HEK293T (cell line): Measurements from ENCODE around the gene TESK2.
"Not testable (repeated sequence)": the region's sequence is repeated elsewhere in the genome, so short reads cannot be mapped to it uniquely, and the experiment has no call there.

ENCODE experiments used
- CTCF ChIA-PET: fragments of 350-600 bp; formaldehyde crosslinking; extraction: SDS; loops from one replicate; lab custom pipeline; 2021; ENCODE audit warnings: antibody characterized with exemption, inconsistent platforms; lab: Yijun Ruan, JAX
- POLR2A ChIA-PET: fragments of 350-600 bp; formaldehyde crosslinking; extraction: SDS; loops from one replicate; lab custom pipeline; 2020; ENCODE audit warnings: antibody characterized with exemption, inconsistent platforms; lab: Yijun Ruan, JAX
- DNase-seq: peaks from one replicate; pipeline ENCODE4 v3.0.0; 2012; ENCODE audit warnings: mixed read lengths; ENCODE audit errors: extremely low spot score
- ARNT ChIP-seq: fragments of 450-650 bp; IDR thresholded peaks from 2 replicates; pipeline ENCODE4 v1.6.1; 2017; ENCODE audit warnings: mild to moderate bottlenecking
- BHLHE40 ChIP-seq: fragments of 450-650 bp; IDR thresholded peaks from 2 replicates; pipeline ENCODE4 v1.6.1; 2016; ENCODE audit warnings: mild to moderate bottlenecking, moderate library complexity, borderline replicate concordance
- CTBP1 ChIP-seq: fragments of 450-650 bp; IDR thresholded peaks from 2 replicates; pipeline ENCODE4 v1.6.1; 2016; ENCODE audit warnings: borderline replicate concordance
- ELF4 ChIP-seq: fragments of 450-650 bp; IDR thresholded peaks from 2 replicates; pipeline ENCODE4 v1.6.1; 2017; ENCODE audit warnings: antibody characterized with exemption
- FOXA1 ChIP-seq: fragments of 450-650 bp; IDR thresholded peaks from 2 replicates; pipeline ENCODE4 v1.6.1; 2016; ENCODE audit warnings: mild to moderate bottlenecking
- FOXK2 ChIP-seq: fragments of 450-650 bp; IDR thresholded peaks from 2 replicates; pipeline ENCODE4 v1.6.1; 2016; ENCODE audit warnings: mild to moderate bottlenecking
- FOXM1 ChIP-seq: fragments of 450-650 bp; IDR thresholded peaks from 2 replicates; pipeline ENCODE4 v1.6.1; 2017; ENCODE audit warnings: mild to moderate bottlenecking, borderline replicate concordance
- HDGF ChIP-seq: fragments of 450-650 bp; IDR thresholded peaks from 2 replicates; pipeline ENCODE4 v1.6.1; 2017; ENCODE audit warnings: antibody characterized with exemption, borderline replicate concordance
- L3MBTL2 ChIP-seq: fragments of 450-650 bp; conservative IDR thresholded peaks from 2 replicates; pipeline ENCODE4 v1.6.1; 2016; ENCODE audit warnings: mild to moderate bottlenecking
- LEF1 ChIP-seq: fragments of 450-650 bp; IDR thresholded peaks from 2 replicates; pipeline ENCODE4 v1.6.1; 2017; ENCODE audit warnings: mild to moderate bottlenecking, borderline replicate concordance
- NFRKB ChIP-seq: fragments of 450-650 bp; IDR thresholded peaks from 2 replicates; pipeline ENCODE4 v1.6.1; 2016; ENCODE audit warnings: mild to moderate bottlenecking, moderate library complexity
- SP1 ChIP-seq: fragments of 450-650 bp; IDR thresholded peaks from 2 replicates; pipeline ENCODE4 v1.6.1; 2017
- SUZ12 ChIP-seq: fragments of 450-650 bp; IDR thresholded peaks from 2 replicates; pipeline ENCODE4 v1.6.1; 2016; ENCODE audit warnings: mild to moderate bottlenecking
- TARDBP ChIP-seq: fragments of 450-650 bp; IDR thresholded peaks from 2 replicates; pipeline ENCODE4 v1.6.1; 2016
- ZNF384 ChIP-seq: fragments of 450-650 bp; IDR thresholded peaks from 2 replicates; pipeline ENCODE4 v1.6.1; 2016
- TF ChIP-seq, protein P1 (sequence below): fragments of 450-650 bp; IDR thresholded peaks from 2 replicates; pipeline ENCODE4 v1.6.1; 2016

The TESK2 gene

DNA sequence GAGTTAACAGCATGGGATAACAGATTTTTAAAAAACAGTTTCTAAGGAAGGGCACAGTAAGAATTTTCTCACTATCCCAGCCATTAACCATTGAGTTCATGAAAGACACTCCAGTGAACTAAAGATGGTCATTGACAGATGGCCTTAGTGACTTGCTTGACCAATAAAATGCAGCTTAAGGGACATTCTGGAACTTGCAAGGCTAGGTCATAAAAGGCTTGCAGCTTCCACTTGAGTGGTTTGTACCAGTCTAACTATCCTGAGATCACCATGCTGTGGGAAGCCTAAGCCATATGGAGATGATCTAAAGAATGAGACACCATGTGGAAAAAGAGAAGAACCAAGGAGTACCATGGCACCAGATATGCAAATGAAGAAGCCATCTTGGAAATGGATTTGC is 112.8 kb downstream of the TESK2 start:
- POLR2A ChIA-PET: interaction anchor here (1.2 kb wide), 1 partner anchor 144 kb away, joined by 4 read pairs; the partner anchor contains the start of gene PRDX1
- DNase-seq: no peak
- TF ChIP-seq FOXK2 (no peak), LEF1 (no peak), SP1 (no peak), ELF4 (no peak), L3MBTL2 (no peak), SUZ12 (no peak), ZNF384 (no peak), ARNT (no peak), TARDBP (no peak), CTBP1 (no peak), FOXA1 (no peak), NFRKB (no peak), HDGF (no peak), BHLHE40 (no peak), FOXM1 (no peak)
- TF ChIP-seq, protein P1, sequence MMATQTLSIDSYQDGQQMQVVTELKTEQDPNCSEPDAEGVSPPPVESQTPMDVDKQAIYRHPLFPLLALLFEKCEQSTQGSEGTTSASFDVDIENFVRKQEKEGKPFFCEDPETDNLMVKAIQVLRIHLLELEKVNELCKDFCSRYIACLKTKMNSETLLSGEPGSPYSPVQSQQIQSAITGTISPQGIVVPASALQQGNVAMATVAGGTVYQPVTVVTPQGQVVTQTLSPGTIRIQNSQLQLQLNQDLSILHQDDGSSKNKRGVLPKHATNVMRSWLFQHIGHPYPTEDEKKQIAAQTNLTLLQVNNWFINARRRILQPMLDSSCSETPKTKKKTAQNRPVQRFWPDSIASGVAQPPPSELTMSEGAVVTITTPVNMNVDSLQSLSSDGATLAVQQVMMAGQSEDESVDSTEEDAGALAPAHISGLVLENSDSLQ: no peak
- CTCF ChIA-PET: no interaction called here

DNA sequence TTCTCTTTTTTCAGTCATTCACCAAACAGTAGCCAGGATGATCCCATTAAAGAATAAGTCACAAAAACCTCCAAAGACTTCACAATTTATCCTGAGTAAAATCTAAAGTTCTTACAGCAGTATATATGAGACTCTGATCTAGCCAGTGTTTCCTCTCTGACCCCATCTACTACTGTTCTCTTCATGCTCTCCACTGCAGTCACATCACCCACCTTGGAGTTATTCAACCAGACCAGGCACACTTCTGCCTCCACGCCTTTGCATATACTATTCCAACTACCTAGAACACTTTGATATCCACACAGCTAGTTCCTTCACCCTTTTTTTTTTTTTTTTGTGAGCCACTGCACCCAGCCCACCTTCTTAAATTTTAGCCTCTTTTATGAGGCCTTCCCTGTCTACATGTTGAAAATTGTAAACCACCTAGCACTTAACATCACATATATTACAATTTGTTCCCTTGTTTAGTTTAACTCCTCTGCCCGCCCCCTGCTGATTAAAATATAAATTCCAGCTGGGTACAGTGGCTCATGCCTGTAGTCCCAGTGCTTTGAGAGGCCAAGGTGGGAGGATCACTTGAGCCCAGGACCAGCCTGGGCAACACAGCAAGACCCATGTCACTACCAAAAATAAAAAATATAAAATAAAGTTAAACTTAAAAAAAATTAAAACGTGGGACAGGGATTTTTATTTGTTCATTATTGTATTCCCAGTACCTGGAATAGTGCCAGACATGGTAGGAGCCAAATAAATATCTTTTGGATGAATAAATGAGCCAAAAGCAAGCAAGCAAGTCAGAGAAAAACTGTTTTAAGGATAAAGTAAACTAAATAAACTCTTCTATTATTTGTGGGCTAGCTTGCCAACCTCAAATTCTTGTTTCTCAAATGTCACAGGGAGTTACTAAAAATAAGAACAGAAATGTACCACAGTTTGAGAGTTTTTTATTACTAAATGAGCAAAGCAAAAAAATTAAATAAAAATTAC is 115.6 kb downstream of the TESK2 start:
- POLR2A ChIA-PET: no interaction called here
- no peak for DNase-seq
- CTCF ChIA-PET: interaction anchor here (0.6 to 1.0 kb wide), 3 partner anchors 10 to 117 kb away, joined by 3 to 7 read pairs (median 3); no protein-coding TSS in a partner anchor
- no peak for TF ChIP-seq TARDBP
- no peak for TF ChIP-seq ZNF384
- TF ChIP-seq NFRKB: no peak
- TF ChIP-seq SP1: no peak
- TF ChIP-seq BHLHE40: no peak
- TF ChIP-seq, protein P1: no peak
- no peak for TF ChIP-seq LEF1
- TF ChIP-seq CTBP1: no peak
- no peak for TF ChIP-seq ARNT
- TF ChIP-seq FOXK2: no peak
- no peak for TF ChIP-seq L3MBTL2
- no peak for TF ChIP-seq SUZ12
- TF ChIP-seq ELF4: no peak
- TF ChIP-seq FOXA1: no peak

DNA sequence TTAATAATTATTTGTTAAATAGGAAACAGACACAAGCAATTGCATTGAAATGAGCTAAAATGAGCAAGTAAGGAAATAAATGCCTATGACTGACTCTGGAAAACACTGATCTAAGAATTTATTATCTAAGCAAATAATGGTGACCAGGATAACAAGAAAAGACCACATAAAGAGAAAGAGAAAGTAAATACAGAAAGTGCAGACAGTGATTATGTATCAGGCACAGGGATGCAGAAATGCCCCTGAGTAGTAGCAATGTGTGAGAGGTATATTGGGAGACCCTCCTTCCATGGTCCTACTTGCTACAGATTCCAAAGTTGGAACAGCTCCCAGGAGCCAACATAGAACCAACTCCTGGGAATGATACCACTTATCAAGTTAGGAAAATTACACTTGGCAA is 117.4 kb downstream of the TESK2 start:
- ChIA-PET CTCF (no interaction called here), POLR2A (interaction anchor here (0.7 kb wide), 1 partner anchor 34 kb away, joined by 5 read pairs; the partner anchor contains the start of genes MUTYH and TOE1)
- TF ChIP-seq ELF4 (no peak), SP1 (no peak), FOXM1 (no peak), NFRKB (no peak), ARNT (no peak)
- TF ChIP-seq, protein P1: no peak
- no peak for DNase-seq

DNA sequence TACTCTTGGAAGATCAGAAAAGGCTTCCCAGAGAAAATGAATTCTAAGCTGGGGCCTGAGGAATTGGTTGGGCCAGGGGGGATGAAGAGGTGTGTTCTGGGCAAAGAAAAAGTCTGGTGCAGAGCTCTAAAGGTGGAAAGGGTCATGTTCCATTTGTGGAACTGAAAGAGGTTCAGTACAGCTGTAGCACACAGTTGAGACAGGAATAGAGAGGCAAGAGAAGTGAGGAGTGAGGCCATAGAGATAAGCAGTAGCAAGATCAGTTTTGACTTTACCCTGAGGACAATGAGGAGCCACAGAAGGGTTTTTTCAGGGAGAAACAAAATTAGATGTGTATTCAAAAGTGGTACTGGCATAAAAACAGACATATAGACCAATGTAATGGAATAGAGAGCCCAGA is 120.4 kb downstream of the TESK2 start:
- ChIA-PET POLR2A (no interaction called here), CTCF (interaction anchor here (1.0 kb wide), 1 partner anchor 10 kb away, joined by 4 read pairs; no protein-coding TSS in a partner anchor)
- DNase-seq: no peak
- no peak for TF ChIP-seq BHLHE40

DNA sequence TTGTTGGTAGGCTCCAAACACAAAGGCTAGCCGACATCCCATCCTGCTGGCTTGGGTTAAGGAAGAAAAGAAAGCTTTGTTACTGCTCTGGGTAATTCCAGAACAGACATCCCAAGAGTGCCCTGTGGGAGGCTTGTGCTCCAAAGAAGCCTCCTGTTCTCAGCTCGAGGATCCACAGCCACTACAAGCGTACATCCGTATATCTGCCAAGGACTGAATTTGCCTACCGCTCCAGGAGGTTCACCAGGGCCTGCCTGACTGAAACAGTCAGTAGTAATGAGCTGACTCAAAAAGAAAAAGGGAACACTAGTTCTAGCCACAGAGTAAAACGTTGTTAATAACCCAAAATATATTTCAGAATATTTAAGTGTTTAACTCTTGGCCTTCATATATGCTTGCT is 125.9 kb downstream of the TESK2 start:
- TF ChIP-seq ZNF384 (no peak), BHLHE40 (no peak), NFRKB (no peak), TARDBP (no peak), L3MBTL2 (no peak), ARNT (no peak), LEF1 (no peak), SUZ12 (no peak), CTBP1 (no peak), ELF4 (no peak), FOXA1 (no peak), FOXM1 (no peak), FOXK2 (no peak), HDGF (no peak), SP1 (no peak)
- TF ChIP-seq, protein P1: no peak
- DNase-seq: no peak
- POLR2A ChIA-PET: interaction anchor here (2.2 kb wide), 1 partner anchor 25 kb away, joined by 7 read pairs; the partner anchor contains the start of genes MUTYH and TOE1
- CTCF ChIA-PET: interaction anchor here (0.5 to 1.3 kb wide), 4 partner anchors 10 to 350 kb away, joined by 3 to 5 read pairs (median 3); no protein-coding TSS in a partner anchor

DNA sequence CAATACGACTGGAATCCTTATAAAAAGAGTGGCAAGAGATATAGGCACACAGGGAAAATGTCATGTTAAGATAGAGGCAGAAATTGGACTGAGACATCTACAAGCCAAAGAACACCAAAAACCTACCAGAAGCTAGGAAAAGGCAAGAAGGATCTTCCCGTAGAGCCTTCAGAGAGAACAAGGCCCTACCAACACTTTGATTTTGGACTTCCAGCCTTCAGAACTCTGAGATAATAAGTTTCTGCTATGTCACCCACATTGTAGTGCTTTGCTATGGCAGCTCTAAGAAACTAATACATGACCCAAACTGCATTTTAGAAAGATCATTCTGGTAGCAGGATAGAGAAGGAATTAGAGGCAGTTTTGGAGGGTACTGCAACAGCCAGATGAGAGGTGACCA is 126.7 kb downstream of the TESK2 start:
- TF ChIP-seq TARDBP (no peak), FOXK2 (no peak), SP1 (no peak), ZNF384 (no peak), HDGF (no peak), ELF4 (no peak), NFRKB (no peak), SUZ12 (no peak), LEF1 (no peak), BHLHE40 (no peak), ARNT (no peak), FOXA1 (no peak), FOXM1 (no peak), L3MBTL2 (no peak), CTBP1 (no peak)
- TF ChIP-seq, protein P1: no peak
- CTCF ChIA-PET: interaction anchor here (1.3 kb wide), 1 partner anchor 129 kb away, joined by 5 read pairs; no protein-coding TSS in a partner anchor
- DNase-seq: no peak
- POLR2A ChIA-PET: no interaction called here

DNA sequence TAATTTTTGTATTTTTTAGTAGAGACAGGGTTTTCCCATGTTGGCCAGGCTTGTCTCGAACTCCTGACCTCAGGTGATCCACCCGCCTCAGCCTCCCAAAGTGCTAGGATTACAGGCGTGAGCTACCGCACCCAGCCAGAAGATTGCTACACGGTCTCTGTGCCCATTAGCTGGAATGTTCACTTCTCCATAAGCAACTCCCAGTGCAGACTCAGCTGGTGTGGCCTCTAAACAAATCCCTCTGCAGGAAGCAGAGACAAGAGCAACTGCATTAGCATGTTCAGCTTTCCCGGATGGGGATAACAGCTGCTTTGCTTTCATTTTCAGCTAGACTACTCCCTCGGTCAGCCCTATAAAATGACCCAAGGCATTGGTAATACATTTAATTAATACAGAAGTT is 130.0 kb downstream of the TESK2 start:
- CTCF ChIA-PET: interaction anchor here (0.9 to 2.4 kb wide), 3 partner anchors 9 to 210 kb away, joined by 3 to 38 read pairs (median 4); no protein-coding TSS in a partner anchor
- DNase-seq: not testable (repeated sequence)
- POLR2A ChIA-PET: interaction anchor here (1.8 kb wide), 1 partner anchor 20 kb away, joined by 4 read pairs; no protein-coding TSS in a partner anchor
